Right lobe of liver (tissue), 4 donors: ENCODE measurements around the gene BDH1.

Experiments
- POLR2A ChIP-seq: fragments of 450-650 bp; IDR thresholded peaks from one replicate; pipeline ENCODE4 v1.6.1; 2017; ENCODE audit warnings: antibody characterized with exemption, mild to moderate bottlenecking
- TF ChIP-seq, protein P1 (sequence below), 4 donors: fragments of 200-600 bp in 3 of 4; fragments of 450-650 bp in 1 of 4; IDR thresholded peaks; one replicate each; pipeline versions ENCODE4 v1.5.1 to v1.8.0; 2016 to 2022; ENCODE audit warnings: antibody characterized with exemption in 4 of 4, mild to moderate bottlenecking in 2 of 4
- donor health status: DM: no; HTN: no; CAD: no.
- donor health status: DM: no; HTN: no; CAD: no.
- donor health status: DM: no; HTN: yes; CAD: no.

DNA sequence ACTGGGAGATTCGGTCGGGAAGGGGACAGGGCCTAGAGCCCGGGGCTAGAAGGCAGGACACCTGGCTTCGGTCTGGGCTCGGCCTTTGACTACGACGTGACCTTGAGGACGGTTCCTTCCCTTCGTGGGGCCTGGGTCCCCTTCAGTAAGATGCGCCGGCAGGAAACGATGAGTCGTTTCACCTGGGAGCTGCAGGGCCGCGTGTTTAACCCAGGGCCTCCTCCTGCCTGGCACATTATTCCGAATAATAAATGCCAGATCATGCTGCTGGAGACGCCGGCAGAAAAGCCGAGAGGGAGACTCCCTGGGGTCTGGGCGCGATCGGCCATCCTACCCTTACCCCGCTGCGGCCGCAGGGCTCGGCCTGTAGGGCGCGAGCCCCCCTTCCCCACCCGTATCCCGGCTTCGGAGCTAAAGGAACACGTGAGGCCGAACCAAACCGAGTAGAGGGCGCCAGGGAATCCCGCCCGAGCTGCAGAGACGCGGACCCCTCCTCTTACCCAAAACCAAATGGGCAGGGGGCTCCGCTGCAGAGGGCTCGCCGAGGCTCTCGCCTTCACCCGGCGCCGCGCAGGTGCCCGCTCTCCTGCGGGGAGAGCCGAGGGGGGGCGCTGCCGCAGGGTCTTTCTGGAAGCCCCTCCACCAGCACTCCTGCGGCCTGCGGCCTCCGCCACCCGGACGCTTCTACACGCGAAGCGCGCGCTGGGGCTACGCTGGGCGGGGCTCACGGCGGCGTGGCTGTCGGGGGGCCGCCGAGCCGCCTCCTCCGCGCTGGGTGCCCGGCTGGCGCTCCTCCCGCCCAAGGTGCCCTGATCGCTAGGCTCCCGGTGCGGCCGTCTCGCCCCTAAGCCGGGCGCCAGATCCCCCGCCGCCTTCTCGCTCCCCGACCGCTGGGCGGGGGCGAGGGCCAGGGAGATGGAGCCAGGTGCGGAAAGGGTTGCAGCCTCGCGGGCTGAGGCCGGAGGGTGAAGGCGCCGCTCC is at the start of gene BDH1:
- TF ChIP-seq, protein P1, sequence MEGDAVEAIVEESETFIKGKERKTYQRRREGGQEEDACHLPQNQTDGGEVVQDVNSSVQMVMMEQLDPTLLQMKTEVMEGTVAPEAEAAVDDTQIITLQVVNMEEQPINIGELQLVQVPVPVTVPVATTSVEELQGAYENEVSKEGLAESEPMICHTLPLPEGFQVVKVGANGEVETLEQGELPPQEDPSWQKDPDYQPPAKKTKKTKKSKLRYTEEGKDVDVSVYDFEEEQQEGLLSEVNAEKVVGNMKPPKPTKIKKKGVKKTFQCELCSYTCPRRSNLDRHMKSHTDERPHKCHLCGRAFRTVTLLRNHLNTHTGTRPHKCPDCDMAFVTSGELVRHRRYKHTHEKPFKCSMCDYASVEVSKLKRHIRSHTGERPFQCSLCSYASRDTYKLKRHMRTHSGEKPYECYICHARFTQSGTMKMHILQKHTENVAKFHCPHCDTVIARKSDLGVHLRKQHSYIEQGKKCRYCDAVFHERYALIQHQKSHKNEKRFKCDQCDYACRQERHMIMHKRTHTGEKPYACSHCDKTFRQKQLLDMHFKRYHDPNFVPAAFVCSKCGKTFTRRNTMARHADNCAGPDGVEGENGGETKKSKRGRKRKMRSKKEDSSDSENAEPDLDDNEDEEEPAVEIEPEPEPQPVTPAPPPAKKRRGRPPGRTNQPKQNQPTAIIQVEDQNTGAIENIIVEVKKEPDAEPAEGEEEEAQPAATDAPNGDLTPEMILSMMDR (IDR thresholded peaks at IDR 0.05), result no peak
- no peak for TF ChIP-seq POLR2A
